Gastrocnemius medialis (tissue), 4 donors: ENCODE data around the gene CERCAM. TPM values are rescaled to one million over a fixed set of nuclear protein-coding genes. Genes with fewer than 3 reads are reported as not detected.
A peak's percentile ranks its signal among the peaks of the same experiment; 100 is the strongest.

Experiments used
- ATAC-seq, 2 donors: fragments of 150-250 bp; one replicate each; pipeline ENCODE4 v1.9.1; 2016
- DNase-seq, 2 donors: peaks; one replicate each; pipeline ENCODE4 v3.0.0-alpha.2; 2019
- H3K27ac ChIP-seq, 4 donors: fragments of 200-600 bp; sonication (generic); 1 replicate in 1 of 4; 2 replicates in 3 of 4; pipeline ENCODE4 v1.5.1; 2016 to 2018; ENCODE audit warnings: mild to moderate bottlenecking in 2 of 4, moderate library complexity in 1 of 4
- H3K27me3 ChIP-seq, 3 donors: fragments of 200-600 bp; sonication (generic) in 2 of 3; 1 replicate in 1 of 3; 2 replicates in 2 of 3; pipeline versions ENCODE4 v1.5.1 to v1.6.0; 2016 to 2019; ENCODE audit warnings: mild to moderate bottlenecking in 1 of 3, moderate library complexity in 1 of 3
- H3K36me3 ChIP-seq, 2 donors: fragments of 200-600 bp; sonication (generic) in 1 of 2; one replicate each; pipeline ENCODE4 v1.5.1; 2017 to 2018
- H3K4me1 ChIP-seq, 2 donors: fragments of 200-600 bp; sonication (generic) in 1 of 2; one replicate each; pipeline ENCODE4 v1.5.1; 2016 to 2017; ENCODE audit warnings: mild to moderate bottlenecking in 2 of 2
- H3K4me3 ChIP-seq, 4 donors: fragments of 200-600 bp; sonication (generic) in 3 of 4; 1 replicate in 1 of 4; 2 replicates in 3 of 4; pipeline ENCODE4 v1.5.1; 2016 to 2019; ENCODE audit warnings: mild to moderate bottlenecking in 2 of 4
- H3K9me3 ChIP-seq, 3 donors: fragments of 200-600 bp; sonication (generic) in 2 of 3; 1 replicate in 1 of 3; 2 replicates in 2 of 3; pipeline ENCODE4 v1.5.1; 2016 to 2019
- CTCF ChIP-seq, 5 experiments: fragments of 450-650 bp in 3 of 5; fragments of 200-600 bp in 2 of 5; sonication (generic) in 2 of 5; IDR thresholded peaks in 4 of 5; conservative IDR thresholded peaks in 1 of 5; 1 replicate in 4 of 5; 2 replicates in 1 of 5; pipeline ENCODE4 v1.5.1; 2016 to 2019; ENCODE audit warnings: antibody characterized with exemption in 5 of 5, mild to moderate bottlenecking in 3 of 5, moderate library complexity in 3 of 5
- POLR2A ChIP-seq, 2 donors: fragments of 450-650 bp; IDR thresholded peaks; one replicate each; pipeline ENCODE4 v1.6.1; 2017; ENCODE audit warnings: antibody characterized with exemption in 2 of 2, mild to moderate bottlenecking in 2 of 2, moderate library complexity in 2 of 2
- in situ Hi-C, 4 donors: fragments of 200-750 bp; cut with MboI; loops; one replicate each; pipeline versions ENCODE4 v1.15.0 to v1.8.0; 2017; ENCODE audit warnings: low sequenced_read_pairs in 4 of 4
- intact Hi-C: fragments of 100-400 bp; cut with DNase I; formaldehyde crosslinking; loops from one replicate; pipeline ENCODE4 v1.15.1; 2023; ENCODE audit warnings: low total_unique reads
- total RNA-seq, 4 donors: library from RNA; depleted of rRNA; stranded (reverse); fragments of >200 nt; gene quantifications; one replicate each; pipeline versions ENCODE4 v1.1.0 to v1.2.3, GENCODE V29; 2016

CERCAM gene
- total RNA-seq, 4 donors from 2014 or later: 1.1 to 6.1 (median 2.3) TPM

DNA sequence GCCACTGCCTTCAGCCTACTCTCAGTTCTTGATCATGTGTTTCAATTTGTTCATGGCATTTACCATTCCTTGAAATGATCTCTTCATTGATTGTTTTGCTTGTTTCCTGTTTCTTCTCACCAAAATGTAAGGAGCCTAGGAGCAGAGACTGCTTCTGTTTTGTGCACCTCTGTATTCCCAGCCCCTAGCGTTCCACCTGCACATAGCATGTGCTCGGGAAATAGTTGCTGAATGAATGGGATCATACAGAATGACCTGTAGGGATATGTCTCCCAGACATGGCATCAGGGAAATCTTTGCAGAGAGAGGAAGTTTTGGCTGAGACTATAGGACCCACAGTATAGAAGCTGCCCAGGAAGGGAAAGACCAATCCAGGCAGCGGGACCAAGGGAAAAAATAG is 6.2 kb upstream of the CERCAM start:
- no peak for ATAC-seq
- TF ChIP-seq CTCF (IDR thresholded peaks at IDR 0.05 in 4 of 5, conservative IDR thresholded peaks at IDR 0.05 in 1 of 5) (no peak), POLR2A (IDR thresholded peaks at IDR 0.05) (no peak)
- H3K27me3 ChIP-seq: peaks cover 20 to 28% (median 23%) of the 10 kb centered on the region in 3 donors
- H3K4me3 ChIP-seq: no peak overlapping the region
- intact Hi-C loops (no loop called here), in situ Hi-C loops (loop anchor here in 2 of 4 donors (5.0 to 10.0 kb wide), 3 partner anchors 50 to 120 kb away; no protein-coding TSS in a partner anchor)
- H3K4me1 ChIP-seq: peaks cover 2 to 5% of the 10 kb centered on the region in 2 donors
- DNase-seq: no peak
- H3K27ac ChIP-seq: no peak overlapping the region
- H3K36me3 ChIP-seq: no peaks in the 10 kb centered on the region
- H3K9me3 ChIP-seq: no peaks in the 10 kb centered on the region

GRCh38 chr9:128415281-128415680 is 5.4 kb upstream of the CERCAM start:
- Histone ChIP-seq H3K4me1 (peaks cover 5 to 11% of the 10 kb centered on the region in 2 donors), H3K9me3 (no peaks in the 10 kb centered on the region), H3K36me3 (no peaks in the 10 kb centered on the region), H3K4me3 (no peak overlapping the region), H3K27me3 (peaks cover 22 to 30% (median 24%) of the 10 kb centered on the region in 3 donors), H3K27ac (no peak overlapping the region)
- in situ Hi-C loops: loop anchor here in 2 of 4 donors (10.0 kb wide), 2 partner anchors 50 to 120 kb away; no protein-coding TSS in a partner anchor
- TF ChIP-seq POLR2A (IDR thresholded peaks at IDR 0.05): no peak
- DNase-seq (no peak), ATAC-seq (no peak)
- intact Hi-C loops: no loop called here

DNA sequence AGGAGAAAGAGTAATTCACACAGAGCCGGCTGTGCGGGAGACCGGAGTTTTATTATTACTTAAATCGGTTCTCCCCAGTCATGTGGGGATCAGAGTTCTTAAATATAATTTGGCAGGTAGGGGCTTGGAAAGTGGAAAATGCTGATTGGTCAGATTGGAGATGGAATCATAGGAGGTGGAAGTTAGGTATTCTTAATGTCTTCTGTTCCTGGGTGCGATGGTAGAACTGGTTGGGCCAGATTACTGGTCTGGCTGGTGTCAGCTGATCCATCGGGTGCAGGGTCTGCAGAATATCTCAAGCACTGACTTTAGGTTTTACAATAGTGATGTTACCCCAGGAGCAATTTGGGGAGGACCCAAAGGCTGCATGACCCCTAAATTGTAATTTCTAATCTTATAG is 4.6 kb upstream of the CERCAM start:
- in situ Hi-C loops: loop anchor here in 2 of 4 donors (10.0 kb wide), 2 partner anchors 51 to 121 kb away; no protein-coding TSS in a partner anchor
- Histone ChIP-seq H3K4me1 (peaks cover 5 to 14% of the 10 kb centered on the region in 2 donors), H3K27ac (no peak overlapping the region), H3K4me3 (no peak overlapping the region), H3K27me3 (peaks cover 22 to 30% (median 24%) of the 10 kb centered on the region in 3 donors), H3K36me3 (no peaks in the 10 kb centered on the region), H3K9me3 (no peaks in the 10 kb centered on the region)
- intact Hi-C loops: no loop called here
- DNase-seq: no peak
- TF ChIP-seq POLR2A (IDR thresholded peaks at IDR 0.05) (no peak), CTCF (IDR thresholded peaks at IDR 0.05 in 4 of 5, conservative IDR thresholded peaks at IDR 0.05 in 1 of 5) (no peak)
- ATAC-seq: no peak

GRCh38 chr9:128416432-128417019 is 4.1 kb upstream of the CERCAM start:
- no peak overlapping the region for H3K4me3 ChIP-seq
- H3K27me3 ChIP-seq: peaks cover 22 to 30% (median 24%) of the 10 kb centered on the region in 3 donors
- ATAC-seq: no peak
- intact Hi-C loops (no loop called here), in situ Hi-C loops (loop anchor here in 2 of 4 donors (10.0 kb wide), 2 partner anchors 52 to 122 kb away; no protein-coding TSS in a partner anchor)
- no peak for TF ChIP-seq POLR2A (IDR thresholded peaks at IDR 0.05)
- no peak for TF ChIP-seq CTCF (IDR thresholded peaks at IDR 0.05 in 4 of 5, conservative IDR thresholded peaks at IDR 0.05 in 1 of 5)
- no peak for DNase-seq
- H3K27ac ChIP-seq: no peak overlapping the region
- no peaks in the 10 kb centered on the region for H3K36me3 ChIP-seq
- H3K4me1 ChIP-seq: peaks cover 5 to 18% of the 10 kb centered on the region in 2 donors
- H3K9me3 ChIP-seq: no peaks in the 10 kb centered on the region

- DNase-seq (no peak), ATAC-seq (no peak)
- Histone ChIP-seq H3K9me3 (no peaks in the 10 kb centered on the region), H3K4me1 (peaks cover 5 to 18% of the 10 kb centered on the region in 2 donors), H3K36me3 (no peaks in the 10 kb centered on the region), H3K27me3 (peaks cover 17 to 20% (median 19%) of the 10 kb centered on the region in 3 donors), H3K4me3 (peak overlapping the region; percentile 60 to 99 (median 73)), H3K27ac (no peak overlapping the region)
- in situ Hi-C loops: loop anchor here in 2 of 4 donors (10.0 kb wide), 2 partner anchors 54 to 124 kb away; no protein-coding TSS in a partner anchor
- intact Hi-C loops: no loop called here
- TF ChIP-seq CTCF (IDR thresholded peaks at IDR 0.05 in 4 of 5, conservative IDR thresholded peaks at IDR 0.05 in 1 of 5) (no peak), POLR2A (IDR thresholded peaks at IDR 0.05) (no peak)
These were observed 1.4 kb upstream of the CERCAM start for GRCh38 chr9:128419061-128419925.
